Measurements from ENCODE around the gene KDF1.
"Not testable (repeated sequence)": the region's sequence is repeated elsewhere in the genome, so short reads cannot be mapped to it uniquely, and the experiment has no call there.

The KDF1 gene

DNA sequence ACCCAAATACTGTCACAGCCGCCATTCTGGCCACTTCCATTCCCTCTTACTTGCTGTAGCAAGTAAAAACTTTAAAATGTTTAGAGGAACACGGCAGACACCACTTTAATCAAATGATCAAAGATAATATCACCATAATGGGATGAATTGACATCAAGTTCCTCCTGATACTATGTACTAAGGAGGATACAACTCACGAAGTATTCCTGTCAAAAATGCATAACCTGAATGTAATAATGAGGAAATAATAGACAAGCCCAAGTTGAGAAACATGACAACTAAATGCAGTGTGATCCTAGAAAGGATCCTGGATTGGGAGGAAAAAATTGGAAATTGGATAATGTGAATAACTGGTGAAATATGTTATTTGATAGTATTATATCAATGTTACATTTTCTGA, 3.9 kb downstream of the KDF1 start:
- DNase-seq (ENCODE audit: low read depth, low spot score) = no peak

DNA sequence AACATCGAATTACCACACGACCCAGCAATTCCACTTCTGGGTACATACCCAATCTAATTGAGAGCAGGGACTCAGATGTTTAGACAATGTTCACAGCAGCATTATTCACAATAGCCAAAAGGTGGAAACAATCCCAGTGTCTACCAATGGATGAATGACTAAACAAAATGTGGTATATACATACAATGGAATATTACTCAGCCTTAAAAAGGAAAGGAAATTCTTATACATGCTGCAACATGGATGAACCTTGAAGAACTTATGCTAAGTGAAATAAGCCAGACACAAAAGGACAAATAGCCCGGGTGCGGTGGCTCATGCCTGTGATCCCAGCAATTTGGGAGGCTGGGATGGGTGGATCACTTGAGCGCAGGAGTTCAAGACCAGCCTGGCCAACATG, 6.9 kb downstream of the KDF1 start:
- no peak for DNase-seq (ENCODE audit: low read depth, low spot score)

DNA sequence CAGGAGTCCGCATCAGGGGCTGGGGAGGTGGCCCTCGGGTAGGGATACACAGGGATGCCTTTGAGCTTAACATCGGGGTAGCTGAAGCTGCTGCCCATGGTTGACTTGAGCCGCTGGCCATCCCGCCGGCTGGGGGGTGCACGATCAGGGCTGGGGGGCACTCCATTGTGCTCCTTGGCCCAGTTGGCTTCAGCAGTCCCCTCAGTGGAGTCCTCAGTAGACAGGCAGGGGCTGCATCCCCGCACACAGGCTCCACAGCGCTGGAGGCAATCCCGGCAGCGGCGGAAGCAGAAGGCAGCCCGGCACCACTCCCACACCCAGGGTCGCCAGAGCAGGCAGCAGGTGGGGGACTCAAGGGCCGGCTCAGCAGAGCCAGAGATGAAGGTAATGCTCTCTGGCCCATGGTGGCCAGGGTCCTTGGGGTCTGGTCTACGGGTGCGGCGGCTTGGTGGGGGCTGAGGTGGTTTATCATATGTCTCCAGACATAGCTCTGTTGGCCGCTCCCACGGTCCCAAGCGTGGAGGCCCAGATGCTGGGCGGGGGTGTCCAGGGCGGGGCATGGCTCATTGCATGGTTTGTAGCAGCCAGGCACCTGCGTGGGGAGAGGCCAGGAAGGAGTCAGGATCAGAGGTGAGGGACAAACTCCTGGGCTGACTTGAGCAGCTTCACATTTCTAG, 8.3 kb downstream of the KDF1 start:
- no peak for DNase-seq (ENCODE audit: low read depth, low spot score)

DNA sequence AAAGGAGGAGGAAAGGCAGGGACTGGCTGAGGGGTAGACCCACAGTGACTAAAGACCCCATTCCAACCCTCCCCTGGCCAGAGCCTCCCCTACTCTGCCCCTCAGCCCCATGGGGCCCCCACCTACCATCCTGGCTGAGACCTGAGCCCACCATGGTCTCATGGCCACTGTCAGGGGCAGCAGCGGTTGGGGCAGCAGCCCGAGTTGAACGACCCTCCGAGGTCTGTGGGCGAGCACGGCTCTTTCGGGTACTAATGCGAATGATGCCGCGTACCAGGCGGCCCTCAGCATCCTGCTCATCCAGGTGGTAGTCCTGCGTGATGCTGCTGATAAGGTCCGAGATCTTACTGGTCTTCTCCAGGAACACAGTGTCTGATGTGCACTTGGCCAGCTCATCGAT, 9.1 kb downstream of the KDF1 start:
- DNase-seq (ENCODE audit: low read depth, low spot score) = no peak

DNA sequence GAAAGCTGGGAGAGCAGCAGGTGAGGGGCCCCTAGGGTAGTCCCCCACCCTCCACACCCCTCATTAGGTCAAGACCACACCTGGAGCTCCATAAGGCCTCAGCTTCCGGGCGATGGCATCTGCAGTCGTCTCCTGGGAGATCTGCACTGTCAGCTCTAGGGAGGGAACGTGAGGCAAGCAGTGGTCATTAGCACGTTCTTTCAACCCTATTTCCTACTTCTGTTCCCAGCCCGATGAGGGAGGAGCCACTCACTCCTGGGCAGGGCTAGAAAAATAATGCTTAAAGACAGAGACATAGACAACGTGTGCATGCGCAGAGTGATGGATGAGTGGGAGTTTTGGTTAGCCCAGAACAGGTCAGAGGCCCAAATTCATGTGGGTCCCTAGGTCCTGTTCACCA, 9.7 kb downstream of the KDF1 start:
- no peak for DNase-seq (ENCODE audit: low read depth, low spot score)

DNA sequence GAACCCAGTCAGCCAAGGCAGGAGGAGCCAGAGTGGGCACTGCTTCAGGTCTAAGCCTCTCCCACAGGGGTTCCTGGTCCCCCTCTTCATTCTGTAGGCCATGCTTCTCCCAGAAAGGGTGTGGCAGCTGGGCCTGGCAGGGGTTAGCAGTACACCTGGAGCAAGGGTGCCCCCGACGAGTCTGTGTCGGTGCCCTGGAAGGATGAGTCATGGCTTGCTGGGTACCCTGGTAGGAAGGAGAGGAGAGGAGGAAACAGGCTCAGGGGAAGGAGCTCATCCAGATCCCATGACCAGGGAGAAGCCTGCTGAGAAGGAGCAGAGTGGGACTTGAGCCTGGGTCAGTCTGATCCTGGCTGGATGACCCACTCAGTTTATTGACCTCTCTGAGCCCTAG, 10.3 kb downstream of the KDF1 start:
- no peak for DNase-seq (ENCODE audit: low read depth, low spot score)

DNA sequence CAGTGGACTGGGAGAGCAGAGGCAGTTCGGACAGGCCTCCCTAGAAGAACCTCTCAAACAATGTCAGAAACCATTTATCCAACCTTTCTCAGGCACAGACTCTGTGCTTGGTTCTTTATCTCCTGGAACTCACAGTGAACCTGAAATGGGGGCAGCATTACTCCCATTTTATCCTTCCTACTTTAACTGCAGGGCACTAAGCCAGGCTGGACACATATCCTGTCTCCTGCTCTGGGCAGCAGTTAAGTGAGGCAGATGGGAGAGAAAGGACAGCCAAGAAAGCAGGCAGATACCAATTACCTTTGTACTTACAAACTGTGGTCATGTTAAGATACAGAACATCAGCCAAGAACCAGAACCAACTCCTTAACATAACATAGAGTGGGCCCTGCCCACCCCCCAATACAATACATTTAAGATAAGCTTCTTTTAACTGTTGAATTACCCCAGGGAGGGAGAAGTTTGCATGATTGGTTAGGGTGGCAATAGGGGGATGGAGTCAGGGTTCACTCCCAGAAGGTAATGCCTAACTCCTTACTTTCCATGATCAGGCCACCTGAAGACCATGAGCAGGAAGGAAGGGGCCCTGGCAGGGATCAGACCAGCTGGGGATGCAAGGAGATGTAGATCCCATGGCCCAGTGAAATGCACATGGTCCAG, 10.9 kb downstream of the KDF1 start:
- no peak for DNase-seq (ENCODE audit: low read depth, low spot score)

DNA sequence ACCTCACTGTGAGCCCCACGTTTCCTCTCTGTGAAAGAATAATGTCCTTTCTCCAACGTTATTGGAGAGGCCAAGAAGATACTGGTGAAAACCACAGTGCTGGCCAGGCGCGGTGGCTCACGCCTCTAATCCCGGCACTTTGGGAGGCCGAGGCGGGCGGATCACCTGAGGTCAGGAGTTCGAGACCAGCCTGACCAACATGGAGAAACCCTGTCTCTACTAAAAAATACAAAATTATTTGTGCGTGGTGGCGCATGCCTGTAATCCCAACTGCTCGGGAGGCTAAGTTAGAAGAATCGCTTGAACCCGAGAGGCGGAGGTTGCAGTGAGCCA, 11.6 kb downstream of the KDF1 start:
- not testable (repeated sequence) for DNase-seq (ENCODE audit: low read depth, low spot score)

DNA sequence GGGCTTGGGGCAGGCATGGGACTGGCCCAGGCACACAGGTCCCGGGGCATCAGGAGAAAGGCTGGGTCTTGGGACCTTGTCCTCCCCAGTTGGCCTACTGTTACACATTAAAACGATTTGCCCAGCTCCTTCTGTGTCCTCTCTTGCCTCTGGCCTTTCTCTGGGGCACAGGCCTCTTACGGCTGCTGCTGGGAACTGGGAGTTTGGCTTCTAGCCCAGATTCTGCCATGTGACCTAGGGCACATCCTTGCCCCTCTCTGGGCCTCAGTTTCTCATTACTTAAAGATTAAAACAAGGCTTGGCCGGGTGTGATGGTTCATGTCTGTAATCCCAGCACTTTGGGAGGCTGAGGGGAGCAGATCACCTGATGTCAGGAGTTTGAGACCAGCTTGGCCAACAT, 14.0 kb downstream of the KDF1 start:
- DNase-seq (ENCODE audit: low read depth, low spot score) = no peak

DNA sequence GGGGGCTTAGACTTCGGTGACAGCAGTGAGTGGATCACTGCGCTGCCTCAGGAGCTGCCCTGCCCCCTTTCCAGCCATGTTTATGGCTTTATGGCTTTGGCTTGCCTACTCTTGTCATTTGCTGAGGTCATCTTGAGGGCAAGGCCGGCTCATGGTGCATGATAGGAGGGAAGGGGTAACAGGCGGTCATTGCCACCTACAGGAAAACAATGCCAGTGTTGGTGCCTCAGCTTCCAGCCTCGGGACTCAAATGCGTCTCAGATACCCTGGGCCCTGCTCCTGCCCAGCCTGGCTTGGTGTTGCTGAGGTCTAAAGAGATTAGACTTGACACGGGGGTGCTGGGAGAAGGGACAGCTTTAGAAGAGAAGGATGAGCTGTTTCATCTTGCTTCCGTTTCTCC, 14.5 kb downstream of the KDF1 start:
- DNase-seq (ENCODE audit: low read depth, low spot score) = no peak

DNA sequence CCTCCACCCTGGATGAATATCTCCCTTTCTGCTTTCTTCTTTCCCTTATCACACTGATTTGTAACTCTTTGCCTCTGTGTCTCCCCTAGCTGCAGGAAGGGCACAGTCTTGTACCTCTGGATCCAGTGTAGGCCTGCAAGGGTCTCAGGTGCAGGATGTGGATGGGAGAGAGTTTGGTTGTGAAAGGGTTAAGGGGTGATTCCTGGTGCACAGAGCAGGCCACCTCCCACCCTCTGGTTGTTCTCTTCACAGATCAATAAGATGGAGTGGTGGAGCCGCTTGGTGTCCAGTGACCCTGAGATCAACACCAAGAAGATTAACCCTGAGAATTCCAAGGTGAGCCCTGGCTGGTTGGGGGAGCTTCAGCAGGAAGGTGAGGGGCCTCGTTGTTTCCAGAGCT, 15.1 kb downstream of the KDF1 start:
- no peak for DNase-seq (ENCODE audit: low read depth, low spot score)

DNA sequence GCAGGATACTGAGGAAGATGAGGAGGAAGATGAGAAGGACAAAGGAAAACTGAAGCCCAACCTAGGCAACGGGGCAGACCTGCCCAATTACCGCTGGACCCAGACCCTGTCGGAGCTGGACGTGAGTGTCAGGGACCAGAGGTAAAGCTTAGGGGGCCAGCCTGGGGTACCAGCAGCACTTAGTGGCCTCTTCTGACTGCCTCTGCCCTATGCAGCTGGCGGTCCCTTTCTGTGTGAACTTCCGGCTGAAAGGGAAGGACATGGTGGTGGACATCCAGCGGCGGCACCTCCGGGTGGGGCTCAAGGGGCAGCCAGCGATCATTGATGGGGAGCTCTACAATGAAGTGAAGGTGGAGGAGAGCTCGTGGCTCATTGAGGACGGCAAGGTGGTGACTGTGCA, 17.6 kb downstream of the KDF1 start:
- DNase-seq (ENCODE audit: low read depth, low spot score) = no peak

DNA sequence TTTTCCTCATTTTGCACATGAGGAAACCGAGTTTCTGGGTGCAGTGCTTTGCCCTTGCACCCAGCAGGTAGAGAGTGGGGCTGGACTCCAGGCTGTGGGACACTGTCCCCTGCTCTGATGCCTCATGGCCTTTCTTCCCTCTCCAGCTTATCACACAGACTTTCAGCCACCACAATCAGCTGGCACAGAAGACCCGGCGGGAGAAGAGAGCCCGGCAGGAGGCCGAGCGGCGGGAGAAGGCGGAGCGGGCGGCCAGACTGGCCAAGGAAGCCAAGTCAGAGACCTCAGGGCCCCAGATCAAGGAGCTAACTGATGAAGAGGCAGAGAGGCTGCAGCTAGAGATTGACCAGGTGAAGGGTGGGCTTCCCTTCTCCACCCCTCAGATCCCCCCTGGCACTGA, 19.0 kb downstream of the KDF1 start:
- DNase-seq (ENCODE audit: low read depth, low spot score) = no peak

DNA sequence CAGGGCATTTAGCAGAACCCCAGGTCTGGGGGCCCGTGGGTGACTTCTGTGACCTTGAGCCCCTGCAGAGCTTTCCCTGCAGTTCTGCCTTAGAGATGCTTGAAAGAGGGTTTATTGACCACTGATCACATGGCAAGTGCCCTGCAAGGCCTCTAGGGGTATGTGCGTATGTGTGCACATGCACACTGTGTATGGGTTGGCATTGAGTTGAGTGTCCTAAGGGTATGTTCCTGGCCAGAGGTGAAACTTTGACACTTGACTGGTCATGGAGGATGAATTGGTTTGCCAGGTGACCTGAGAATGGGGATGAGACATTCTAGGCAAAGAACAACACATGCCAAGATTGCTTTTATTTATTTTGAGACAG, 21.6 kb downstream of the KDF1 start:
- DNase-seq (ENCODE audit: low read depth, low spot score) = no peak

DNA sequence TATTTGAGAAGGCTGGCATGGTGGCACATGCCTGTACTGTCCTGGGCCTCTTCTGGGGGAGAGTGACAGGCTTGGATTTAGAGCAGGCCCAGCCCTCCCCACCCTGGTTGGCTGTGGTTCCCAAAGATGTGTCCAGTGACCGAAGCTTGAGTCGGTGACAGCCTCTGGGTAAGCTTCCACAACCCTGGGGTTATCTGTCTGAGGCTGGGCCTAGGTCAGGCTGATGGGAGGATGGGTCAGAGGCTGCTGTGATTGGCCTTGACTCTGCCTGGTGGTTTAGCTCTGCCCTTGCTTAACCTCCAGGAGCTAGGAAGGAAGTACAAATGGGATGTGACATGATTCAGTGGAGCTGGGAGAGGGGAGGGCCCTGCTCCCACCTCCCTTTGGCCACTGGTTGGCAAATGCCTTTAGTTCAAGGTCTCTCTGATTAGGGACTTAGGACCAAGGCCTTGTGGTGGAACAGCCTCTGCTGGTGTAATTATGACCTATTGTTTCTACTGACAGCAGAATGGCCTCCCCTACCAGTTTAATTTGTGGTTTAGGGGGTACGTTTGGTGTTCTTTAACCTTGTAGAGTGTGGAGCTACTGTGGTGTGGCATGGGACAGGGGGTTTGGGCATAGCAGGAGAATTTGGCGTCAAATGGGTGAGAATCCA, 22.1 kb downstream of the KDF1 start:
- DNase-seq (ENCODE audit: low read depth, low spot score) = no peak

DNA sequence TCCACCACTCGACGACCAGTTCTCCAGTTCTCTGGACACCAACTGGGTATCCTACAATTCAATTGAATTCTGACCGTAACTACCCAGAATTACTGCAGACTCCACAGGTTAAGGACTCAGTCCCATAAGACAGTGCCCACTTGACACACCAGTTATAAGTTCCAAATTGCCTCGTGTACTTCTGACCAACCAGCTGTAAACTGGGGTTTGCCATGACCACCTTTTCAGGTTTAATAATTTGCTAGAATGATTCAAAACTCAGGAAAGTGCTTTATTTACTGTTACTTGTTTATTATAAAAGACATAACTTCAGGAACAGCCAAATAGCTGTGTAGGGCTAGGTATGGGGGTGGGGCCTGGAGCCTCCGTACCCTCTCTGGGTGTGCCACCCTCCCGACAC, 23.4 kb downstream of the KDF1 start:
- no peak for DNase-seq (ENCODE audit: low read depth, low spot score)

DNA sequence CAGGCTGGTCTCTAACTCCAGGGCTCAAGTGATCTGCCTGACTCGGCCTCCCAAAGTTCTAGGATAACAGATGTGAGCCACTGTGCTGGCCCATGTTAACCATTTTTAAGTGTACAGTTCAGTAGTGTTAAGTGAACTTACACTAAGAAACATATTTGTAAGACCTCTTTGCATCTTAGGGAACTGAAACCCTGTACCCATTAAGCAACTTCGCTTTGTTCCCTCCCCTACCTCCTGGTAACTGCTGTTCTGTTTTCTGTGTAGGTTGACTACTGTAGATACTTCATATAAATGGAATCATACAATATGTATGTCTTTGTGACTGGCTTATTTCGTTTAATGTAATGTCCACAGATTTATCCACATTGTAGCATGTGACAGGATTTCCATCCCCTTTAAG, 27.7 kb downstream of the KDF1 start:
- DNase-seq (ENCODE audit: low read depth, low spot score) = no peak

DNA sequence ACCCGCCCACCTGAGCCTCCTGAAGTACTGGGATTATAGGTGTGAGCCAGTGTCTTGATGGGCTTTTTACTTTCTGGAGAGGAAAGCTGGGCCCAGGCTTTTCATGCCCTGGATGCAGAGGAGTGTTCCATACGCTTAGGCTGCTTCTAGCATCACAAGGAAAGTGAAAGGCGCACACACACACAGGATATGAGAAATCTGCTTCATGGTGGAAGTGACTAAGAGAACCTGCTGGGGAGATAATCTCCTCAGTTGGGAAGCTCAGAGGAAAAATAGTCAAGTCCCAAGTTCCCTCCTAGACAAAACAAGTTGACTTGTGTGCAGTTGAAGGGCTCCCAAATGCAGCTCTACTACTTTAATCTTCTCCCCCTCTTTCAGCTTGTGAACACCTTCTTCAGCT, 36.6 kb downstream of the KDF1 start:
- no peak for DNase-seq (ENCODE audit: low read depth, low spot score)

DNA sequence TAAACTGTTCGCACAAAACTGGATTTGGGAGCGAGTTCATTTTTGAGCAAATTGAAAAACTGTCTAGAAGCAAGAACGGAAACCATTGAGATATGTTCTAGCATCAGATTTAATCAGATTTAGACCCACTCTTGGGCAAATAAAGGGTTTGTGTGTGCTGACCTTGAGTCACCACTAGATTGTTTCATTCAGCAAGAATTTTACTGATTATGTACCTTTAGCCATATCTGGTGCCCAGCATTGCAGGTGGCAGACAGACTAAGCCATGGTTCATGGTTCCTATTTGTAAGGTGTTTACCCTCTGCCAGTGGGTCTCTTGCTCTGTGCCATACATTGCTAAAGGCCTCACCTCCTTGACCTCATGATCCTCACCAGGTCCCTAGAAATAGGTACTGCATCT, 37.4 kb downstream of the KDF1 start:
- no peak for DNase-seq (ENCODE audit: low read depth, low spot score)

DNA sequence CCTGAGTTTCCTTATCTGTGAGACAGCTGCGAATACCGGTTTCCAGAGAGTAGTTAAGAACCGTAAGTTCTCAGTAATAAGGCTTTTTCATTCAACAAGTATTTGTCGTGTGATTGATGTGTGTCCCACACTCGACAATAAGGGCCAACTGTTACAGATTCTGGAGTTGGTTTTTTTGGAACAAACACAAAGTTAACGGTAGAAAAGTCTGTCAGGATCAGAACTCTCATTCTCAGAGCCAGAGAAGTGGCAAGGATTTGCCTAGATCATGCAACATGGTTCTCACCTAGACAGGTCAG, 37.9 kb downstream of the KDF1 start:
- DNase-seq (ENCODE audit: low read depth, low spot score) = no peak

DNA sequence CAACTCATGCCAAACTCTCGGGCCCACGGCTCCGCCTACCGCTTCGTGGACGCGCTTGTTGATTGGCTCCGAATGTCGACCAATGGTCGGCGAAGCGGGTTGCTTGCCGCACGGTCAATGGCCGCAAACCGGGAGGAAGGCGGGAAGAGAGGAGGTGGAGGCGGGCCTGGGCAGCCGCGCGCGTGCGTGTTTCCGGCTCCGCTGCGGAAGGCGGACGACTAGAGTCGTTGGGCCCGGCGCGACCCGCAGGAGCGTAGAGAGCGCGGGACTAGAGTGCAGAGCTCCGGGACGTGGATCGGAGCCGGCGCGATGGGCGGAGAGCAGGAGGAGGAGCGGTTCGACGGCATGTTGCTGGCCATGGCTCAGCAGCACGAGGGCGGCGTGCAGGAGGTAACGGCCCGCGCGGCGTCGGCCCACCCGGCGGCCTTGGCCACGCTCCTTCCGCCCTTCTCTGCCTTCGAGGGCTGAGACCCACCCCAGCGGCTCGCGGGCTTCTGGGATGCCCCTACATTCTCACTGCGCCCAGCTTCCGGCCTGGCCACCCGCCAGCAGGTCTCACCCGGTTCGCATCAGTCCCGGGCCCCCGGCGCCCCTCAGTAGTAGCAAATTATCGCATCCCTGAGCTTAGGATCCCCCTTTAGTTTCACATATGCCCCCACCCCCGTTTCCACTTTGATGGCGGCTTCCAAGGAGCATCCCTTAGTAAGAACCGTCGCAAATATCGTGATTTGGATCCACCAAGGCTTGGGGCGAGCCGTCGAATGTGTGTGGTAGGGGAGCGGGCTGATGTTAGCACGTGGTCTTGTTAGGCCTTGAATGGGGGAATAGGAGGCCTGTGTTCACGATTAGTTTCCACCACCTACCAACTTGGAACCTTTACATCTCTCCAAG, 38.5 kb downstream of the KDF1 start, which contains the start of gene NUDC:
Gene NUDC (plus strand): TSS at position 204 of the 891 bp plus-strand sequence. CDS start 106 bp downstream, at position 310.
- peak; percentile 99 for DNase-seq (ENCODE audit: low read depth, low spot score)

DNA sequence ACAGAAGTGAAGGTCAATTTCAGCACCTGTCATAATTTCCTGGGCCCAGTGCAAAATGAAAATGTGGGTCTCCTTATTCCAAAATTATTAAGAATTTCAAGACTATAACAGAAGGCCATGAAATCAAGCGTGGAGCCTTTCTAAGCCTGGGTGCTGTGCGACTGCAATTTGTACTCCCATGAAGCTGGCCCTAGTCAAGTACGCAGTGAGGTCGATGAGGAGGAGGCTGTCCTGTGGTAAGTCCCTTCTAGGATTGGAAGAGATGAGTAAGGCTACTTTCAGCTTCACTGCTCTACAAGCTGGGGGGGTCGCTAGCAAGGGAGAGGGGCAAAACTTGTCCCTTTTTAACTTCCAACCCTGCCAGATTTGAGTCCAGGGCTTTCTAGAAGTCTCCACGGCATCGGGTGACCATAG, 39.1 kb downstream of the KDF1 start:
- no peak for DNase-seq (ENCODE audit: low read depth, low spot score)

Measured in astrocyte of the hippocampus (primary cell).